GM10847 (cell line): Measurements from ENCODE around the gene C22orf39.

ENCODE experiments used
- POLR2A ChIP-seq: IDR thresholded peaks from 2 replicates; pipeline ENCODE4 v1.6.1; 2011; ENCODE audit not compliant: insufficient read length; ENCODE audit errors: extremely low read depth

The C22orf39 gene

DNA sequence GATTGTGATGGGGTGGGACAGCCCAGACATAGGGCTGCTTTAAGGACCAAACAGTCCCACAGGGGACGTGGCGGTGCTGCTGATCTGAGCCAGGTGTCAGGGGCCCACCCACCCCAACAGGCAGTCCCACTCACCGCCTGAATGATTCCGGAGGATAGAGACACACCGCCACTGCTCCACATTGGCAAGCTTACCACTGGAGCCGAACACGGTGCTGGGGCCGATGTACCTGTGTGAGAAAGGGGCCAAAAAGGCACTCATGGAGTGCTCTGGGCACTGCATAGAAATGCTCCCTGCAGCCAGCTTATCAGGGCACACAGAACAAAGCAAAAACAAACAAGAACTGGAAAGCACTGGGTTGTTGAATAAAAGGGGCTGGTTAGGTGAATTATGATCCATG, 41.9 kb downstream of the C22orf39 start:
- no peak for TF ChIP-seq POLR2A

- no peak for TF ChIP-seq POLR2A
Observed at GRCh38 chr22:19405133-19405532, 42.4 kb downstream of the C22orf39 start.

GRCh38 chr22:19404676-19405075, 42.8 kb downstream of the C22orf39 start:
- TF ChIP-seq POLR2A, result no peak

DNA sequence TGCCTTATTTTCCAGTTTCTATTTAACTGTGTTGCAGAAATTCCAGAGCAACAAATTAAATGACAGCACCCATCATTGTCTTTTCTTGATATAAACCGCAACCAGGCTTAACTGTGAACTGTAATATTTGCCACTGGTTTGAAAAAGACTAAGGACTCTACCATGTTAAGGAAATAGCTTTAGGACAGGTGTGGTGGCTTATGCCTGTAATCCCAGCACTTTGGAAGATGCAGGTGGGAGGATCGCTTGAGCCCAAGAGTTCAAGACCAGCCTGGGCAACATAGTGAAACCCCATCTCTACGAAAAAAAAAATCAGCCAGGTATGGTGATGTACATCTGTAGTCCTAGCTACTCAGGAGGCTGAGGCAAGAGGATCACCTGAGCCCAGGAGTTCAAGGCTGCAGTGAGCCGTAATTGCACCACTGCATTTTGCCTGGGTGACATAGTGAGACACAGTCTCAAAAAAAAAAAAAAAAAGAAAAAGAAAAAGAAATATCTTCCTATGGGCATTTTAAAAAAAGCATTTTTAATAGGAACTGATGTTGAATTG, 44.8 kb downstream of the C22orf39 start:
- TF ChIP-seq POLR2A, result no peak

DNA sequence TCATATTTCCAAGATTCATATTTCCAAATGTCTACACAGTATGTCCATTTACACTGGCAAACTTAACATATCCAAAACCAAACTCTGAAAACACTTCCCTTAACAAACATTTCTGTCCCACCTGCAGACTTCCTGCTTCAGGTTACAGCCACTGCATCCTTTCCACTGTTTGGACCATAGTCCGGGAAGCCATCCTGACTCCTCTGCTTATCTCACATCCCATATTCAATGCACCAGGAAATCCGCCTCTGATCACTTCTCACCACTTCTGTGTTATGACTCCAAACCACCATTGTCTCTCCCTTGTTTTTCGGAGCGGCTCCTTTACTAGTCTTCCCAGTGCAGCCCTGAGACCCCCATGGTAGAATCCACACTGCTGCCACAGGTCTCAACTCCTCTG, 46.0 kb downstream of the C22orf39 start:
- TF ChIP-seq POLR2A, result no peak

DNA sequence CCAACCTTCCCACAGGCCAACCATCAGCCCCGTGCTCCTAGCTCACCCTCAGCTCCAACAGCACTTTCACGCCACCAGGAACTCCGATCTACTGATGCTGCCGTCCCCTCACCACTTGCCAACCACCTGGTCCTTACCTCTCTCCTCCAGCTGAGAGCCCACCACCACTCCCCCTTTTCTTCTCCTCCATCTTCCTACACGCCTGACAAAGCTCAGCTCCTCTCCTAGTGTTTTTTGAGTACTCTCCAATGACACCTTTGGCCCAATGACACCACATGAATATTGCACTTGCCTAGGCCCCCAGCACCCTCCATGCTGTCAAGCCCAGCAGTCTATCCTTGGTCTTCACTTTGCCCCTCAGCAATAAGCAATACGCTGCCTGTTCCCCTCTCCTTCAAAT, 46.6 kb downstream of the C22orf39 start:
- no peak for TF ChIP-seq POLR2A

DNA sequence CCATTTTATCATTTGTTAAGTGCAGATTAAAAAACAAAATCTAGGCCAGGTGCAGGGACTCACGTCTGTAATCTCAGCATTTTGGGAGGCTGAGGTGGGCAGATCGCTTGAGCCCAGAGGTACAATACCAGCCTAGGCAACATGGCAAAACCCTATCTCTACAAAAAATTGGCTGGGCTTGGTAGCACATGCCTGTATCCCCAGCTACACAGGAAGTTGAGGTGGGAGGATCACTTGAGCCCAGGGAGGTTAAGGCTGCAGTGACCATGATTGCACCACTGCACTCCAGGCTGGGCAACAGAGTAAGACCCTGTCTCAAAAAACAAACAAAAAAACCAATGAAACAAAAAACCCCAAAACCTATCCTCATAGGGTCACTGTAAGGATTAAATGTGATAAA, 48.9 kb downstream of the C22orf39 start:
- TF ChIP-seq POLR2A, result no peak

- no peak for TF ChIP-seq POLR2A
Observed at GRCh38 chr22:19398206-19398605, 49.3 kb downstream of the C22orf39 start.

GRCh38 chr22:19397734-19398104, 49.8 kb downstream of the C22orf39 start:
- TF ChIP-seq POLR2A, result no peak

- TF ChIP-seq POLR2A, result no peak
Observed at GRCh38 chr22:19396934-19397733, 50.4 kb downstream of the C22orf39 start.

- no peak for TF ChIP-seq POLR2A
Observed at GRCh38 chr22:19396561-19396933, 51.0 kb downstream of the C22orf39 start.

GRCh38 chr22:19395276-19395675, 52.2 kb downstream of the C22orf39 start:
- no peak for TF ChIP-seq POLR2A

DNA sequence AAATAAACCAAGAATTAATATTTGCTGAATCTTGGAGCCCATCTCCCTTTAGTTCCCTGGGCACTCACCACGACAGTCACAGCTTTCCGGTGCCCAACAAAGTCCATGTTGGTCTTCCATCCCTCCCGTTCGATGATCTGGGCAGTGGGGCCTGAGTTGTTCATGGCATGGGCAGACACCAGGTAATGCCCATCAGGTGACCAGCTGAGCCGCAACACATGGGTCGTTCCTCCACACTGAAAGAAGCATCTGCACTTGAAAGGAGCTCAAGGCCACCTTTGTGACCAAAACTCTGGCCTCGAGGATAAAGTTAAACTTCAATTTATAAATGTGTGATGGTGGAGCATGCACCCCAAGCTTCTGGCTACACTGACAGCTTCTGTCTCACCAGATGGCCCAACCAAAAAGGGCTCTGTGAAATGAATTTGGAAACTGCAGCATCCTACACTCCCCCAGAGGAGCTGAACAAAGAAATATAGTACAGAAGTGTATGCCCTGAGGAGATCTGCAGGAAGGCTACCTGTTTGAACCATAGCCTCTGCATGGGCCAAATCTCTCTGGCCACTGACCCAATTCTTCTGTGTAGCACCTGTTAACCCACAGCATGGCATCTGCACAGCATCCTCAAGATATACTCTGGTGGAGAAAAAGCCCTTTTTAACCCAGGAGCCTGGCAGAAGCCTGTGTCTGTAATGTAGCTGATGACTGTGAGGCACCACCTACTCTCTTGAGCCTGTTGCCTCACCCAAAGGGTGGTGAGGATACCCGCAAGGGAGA, 53.0 kb downstream of the C22orf39 start:
- no peak for TF ChIP-seq POLR2A

GRCh38 chr22:19393704-19394103, 53.8 kb downstream of the C22orf39 start:
- no peak for TF ChIP-seq POLR2A
